ENCODE measurements around the gene IFNAR2.

DNA sequence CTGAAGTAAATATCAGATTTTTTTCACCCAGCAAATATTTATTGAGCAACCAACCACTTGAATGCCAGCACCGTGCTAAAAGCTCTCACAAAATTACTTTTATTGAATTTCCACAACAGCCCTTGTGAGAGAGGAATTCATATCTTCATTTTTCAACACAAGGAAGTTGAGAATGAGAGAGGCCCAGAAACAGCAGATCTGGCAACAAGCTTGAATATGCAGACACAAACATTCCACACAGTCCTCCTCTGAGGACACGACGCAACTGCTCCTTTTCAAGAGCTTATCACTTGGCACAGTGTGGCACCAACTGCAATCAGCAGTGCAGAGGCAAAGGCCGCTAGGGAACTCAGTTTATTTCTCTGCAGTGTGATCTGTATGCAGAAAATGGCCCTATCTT lies 32.2 kb upstream of the IFNAR2 start:
- TF ChIP-seq, protein P1, sequence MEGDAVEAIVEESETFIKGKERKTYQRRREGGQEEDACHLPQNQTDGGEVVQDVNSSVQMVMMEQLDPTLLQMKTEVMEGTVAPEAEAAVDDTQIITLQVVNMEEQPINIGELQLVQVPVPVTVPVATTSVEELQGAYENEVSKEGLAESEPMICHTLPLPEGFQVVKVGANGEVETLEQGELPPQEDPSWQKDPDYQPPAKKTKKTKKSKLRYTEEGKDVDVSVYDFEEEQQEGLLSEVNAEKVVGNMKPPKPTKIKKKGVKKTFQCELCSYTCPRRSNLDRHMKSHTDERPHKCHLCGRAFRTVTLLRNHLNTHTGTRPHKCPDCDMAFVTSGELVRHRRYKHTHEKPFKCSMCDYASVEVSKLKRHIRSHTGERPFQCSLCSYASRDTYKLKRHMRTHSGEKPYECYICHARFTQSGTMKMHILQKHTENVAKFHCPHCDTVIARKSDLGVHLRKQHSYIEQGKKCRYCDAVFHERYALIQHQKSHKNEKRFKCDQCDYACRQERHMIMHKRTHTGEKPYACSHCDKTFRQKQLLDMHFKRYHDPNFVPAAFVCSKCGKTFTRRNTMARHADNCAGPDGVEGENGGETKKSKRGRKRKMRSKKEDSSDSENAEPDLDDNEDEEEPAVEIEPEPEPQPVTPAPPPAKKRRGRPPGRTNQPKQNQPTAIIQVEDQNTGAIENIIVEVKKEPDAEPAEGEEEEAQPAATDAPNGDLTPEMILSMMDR (IDR thresholded peaks at IDR 0.05; ENCODE audit: poor library complexity, severe bottlenecking) = no peak
- TF ChIP-seq MXI1 (conservative IDR thresholded peaks at IDR 0.05; ENCODE audit: poor library complexity, severe bottlenecking) (no peak), EP300 (conservative IDR thresholded peaks at IDR 0.05; ENCODE audit: poor library complexity, severe bottlenecking) (no peak), POLR2AphosphoS5 (IDR thresholded peaks at IDR 0.05) (no peak)

Data from neural cell (in vitro differentiated cells).